HFF-Myc (cell line): ENCODE measurements around the gene HDDC2.

Source experiments
- DNase-seq: peaks from one replicate; pipeline ENCODE4 v3.0.0-alpha.2; 2011; ENCODE audit warnings: low read depth; ENCODE audit errors: extremely low read depth
- H3K4me3 ChIP-seq: replicated peaks from 2 replicates; pipeline ENCODE4 v1.5.1; 2011; ENCODE audit warnings: low read depth, mild to moderate bottlenecking, control low read depth, low read length
- TF ChIP-seq, protein P1 (sequence below): IDR thresholded peaks from 2 replicates; pipeline ENCODE4 v1.5.1; 2012; ENCODE audit warnings: mild to moderate bottlenecking, low read depth, low read length, control low read depth; ENCODE audit errors: missing control alignments

Gene HDDC2

DNA sequence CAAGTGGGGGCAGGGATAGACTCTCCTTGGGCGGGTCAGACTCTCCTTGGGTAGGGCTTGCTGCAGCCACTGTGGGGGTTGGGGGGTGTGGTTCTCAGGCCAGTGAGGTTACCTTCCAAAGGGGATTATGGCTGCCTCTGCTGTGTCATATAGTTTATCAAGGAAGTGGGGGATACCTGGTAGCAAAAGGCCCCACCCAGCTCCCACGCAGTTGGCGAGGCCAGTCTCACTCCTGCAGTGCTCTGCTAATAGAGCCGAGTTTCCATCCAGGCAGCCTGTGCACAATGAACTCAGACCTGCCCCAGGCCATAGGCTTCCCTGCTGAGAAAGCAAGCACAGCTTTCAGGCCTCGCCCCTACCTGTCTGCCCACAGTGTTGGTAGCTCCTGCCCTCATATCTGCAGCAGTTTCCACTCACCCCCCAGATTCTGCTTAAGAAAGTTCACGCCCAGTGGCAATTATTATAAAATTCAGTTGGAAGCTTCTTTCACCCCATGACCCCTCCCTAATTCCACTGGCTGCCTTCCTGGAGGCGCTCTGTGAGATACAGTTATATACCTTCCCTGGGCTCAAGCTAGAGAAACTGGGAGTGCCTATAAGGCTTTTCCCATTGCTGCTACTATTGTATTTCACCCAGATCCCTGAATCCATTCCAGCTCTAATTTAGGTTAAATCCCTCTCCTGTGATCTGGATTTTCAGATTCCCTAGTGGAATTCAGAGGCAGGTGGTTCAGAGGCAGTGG is 56.1 kb downstream of the HDDC2 start:
- no peak for DNase-seq
- H3K4me3 ChIP-seq = no peak overlapping the region
- TF ChIP-seq, protein P1, sequence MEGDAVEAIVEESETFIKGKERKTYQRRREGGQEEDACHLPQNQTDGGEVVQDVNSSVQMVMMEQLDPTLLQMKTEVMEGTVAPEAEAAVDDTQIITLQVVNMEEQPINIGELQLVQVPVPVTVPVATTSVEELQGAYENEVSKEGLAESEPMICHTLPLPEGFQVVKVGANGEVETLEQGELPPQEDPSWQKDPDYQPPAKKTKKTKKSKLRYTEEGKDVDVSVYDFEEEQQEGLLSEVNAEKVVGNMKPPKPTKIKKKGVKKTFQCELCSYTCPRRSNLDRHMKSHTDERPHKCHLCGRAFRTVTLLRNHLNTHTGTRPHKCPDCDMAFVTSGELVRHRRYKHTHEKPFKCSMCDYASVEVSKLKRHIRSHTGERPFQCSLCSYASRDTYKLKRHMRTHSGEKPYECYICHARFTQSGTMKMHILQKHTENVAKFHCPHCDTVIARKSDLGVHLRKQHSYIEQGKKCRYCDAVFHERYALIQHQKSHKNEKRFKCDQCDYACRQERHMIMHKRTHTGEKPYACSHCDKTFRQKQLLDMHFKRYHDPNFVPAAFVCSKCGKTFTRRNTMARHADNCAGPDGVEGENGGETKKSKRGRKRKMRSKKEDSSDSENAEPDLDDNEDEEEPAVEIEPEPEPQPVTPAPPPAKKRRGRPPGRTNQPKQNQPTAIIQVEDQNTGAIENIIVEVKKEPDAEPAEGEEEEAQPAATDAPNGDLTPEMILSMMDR = no peak

- no peak overlapping the region for H3K4me3 ChIP-seq
- TF ChIP-seq, protein P1 = no peak
- DNase-seq = no peak
Measured at GRCh38 chr6:125245109-125245508, 56.7 kb downstream of the HDDC2 start.

DNA sequence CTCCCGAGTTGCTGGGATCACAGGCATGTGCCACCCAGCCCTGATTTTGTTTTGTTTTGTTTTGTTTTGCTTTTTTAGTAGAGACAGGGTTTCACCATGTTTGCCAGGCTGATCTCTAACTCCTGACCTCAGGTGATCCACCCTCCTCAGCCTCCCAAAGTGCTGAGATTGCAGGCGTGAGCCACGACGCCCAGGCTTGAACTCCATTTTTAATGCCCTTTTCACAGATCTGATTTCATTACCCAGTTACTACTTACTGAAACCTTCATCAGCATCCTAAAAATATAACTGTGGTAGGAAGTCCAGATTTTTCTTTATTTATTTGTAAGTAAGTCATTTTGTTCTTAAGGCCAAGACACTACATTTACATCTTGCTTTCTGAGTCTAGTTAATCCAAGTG is 64.0 kb downstream of the HDDC2 start:
- no peak overlapping the region for H3K4me3 ChIP-seq
- TF ChIP-seq, protein P1 = no peak
- DNase-seq = no peak

DNA sequence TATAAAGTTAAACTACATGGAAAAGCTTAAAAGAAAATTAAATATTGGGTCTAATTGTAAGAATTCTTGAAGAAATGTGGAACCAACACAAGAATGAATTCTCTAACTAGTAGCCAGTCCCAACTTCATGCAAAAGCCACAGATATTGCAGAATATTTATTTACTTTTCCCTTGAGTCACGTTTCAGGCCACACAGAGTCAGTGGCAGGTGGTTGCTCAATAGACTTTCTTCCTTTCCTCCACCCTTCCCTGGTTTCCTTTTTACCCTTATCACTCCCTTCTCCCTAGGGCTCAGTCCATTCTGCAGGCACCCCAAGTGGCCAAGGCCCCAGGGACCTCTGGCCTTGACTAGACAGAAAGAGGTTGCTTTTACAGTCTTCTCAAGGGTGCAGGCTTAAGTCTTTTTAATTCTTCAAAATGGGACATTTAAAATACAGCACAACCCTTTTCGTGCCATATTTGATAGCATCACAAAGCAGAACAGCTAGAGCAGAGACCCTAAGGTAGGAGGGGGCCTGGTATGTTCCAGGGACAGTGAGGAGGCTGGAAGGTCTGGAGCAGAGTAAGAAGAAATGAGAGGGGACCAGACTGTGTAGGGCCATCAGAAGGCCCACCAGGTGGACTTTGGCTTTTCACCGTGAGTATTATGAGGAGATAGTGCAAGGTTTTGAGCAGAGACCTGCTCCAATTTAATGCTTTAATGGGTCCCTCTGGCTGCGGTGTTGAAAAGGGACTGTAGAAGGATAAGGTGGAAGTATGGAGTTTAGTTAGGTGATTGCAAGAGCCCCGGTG is 65.0 kb downstream of the HDDC2 start:
- DNase-seq = no peak
- no peak overlapping the region for H3K4me3 ChIP-seq
- TF ChIP-seq, protein P1 = no peak

DNA sequence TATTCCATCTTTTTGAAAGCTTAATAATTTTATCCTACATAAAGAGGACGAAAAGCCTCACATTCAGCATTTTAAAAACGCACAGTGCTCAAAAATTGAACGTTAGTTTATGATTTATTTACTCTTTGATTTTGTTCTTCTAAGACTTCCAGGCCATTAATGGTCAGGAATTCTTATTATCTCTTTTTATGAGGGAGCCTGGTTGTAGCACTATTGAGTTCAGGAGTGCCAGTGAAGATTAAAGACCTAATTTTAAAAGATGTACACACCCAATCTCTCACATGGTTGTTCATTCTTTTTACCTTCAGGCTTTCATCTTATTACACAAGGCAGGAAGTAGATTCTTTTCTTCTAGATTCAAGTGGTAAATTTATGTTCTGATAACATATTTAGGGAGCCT is 68.6 kb downstream of the HDDC2 start:
- TF ChIP-seq, protein P1 = no peak
- DNase-seq = no peak
- no peak overlapping the region for H3K4me3 ChIP-seq

GRCh38 chr6:125232466-125232865 is 69.3 kb downstream of the HDDC2 start:
- TF ChIP-seq, protein P1 = no peak

More at GRCh38 chr6:125232466-125232865, 69.3 kb downstream of the HDDC2 start:
- H3K4me3 ChIP-seq = no peak overlapping the region
- no peak for DNase-seq
